Adipocyte (in vitro differentiated cells): ENCODE results near the gene SLC7A10.

ENCODE experiments used
- DNase-seq: peaks from one replicate; pipeline ENCODE4 v3.0.0-alpha.2; 2015; ENCODE audit warnings: low read depth
- H3K27me3 ChIP-seq: replicated peaks from 2 replicates; pipeline ENCODE4 v1.7.0; 2013; ENCODE audit warnings: mild to moderate bottlenecking, low read length, moderate library complexity; ENCODE audit not compliant: control insufficient read depth, insufficient read depth
- H3K36me3 ChIP-seq: 2 replicates; pipeline ENCODE4 v1.7.0; 2013; ENCODE audit warnings: low read length, mild to moderate bottlenecking, moderate library complexity; ENCODE audit not compliant: control insufficient read depth, insufficient read depth, severe bottlenecking
- H3K4me1 ChIP-seq: 2 replicates; pipeline ENCODE4 v1.7.0; 2013; ENCODE audit warnings: mild to moderate bottlenecking, low read length, moderate library complexity; ENCODE audit not compliant: control insufficient read depth, insufficient read depth
- H3K4me3 ChIP-seq: 2 replicates; pipeline ENCODE4 v1.7.0; 2013; ENCODE audit warnings: mild to moderate bottlenecking, low read length, moderate library complexity
- H3K9ac ChIP-seq: 2 replicates; pipeline ENCODE4 v1.7.0; 2013; ENCODE audit warnings: mild to moderate bottlenecking, low read length, moderate library complexity
- H3K9me3 ChIP-seq: 2 replicates; pipeline ENCODE4 v1.7.0; 2013; ENCODE audit warnings: mild to moderate bottlenecking, low read length, moderate library complexity; ENCODE audit not compliant: control insufficient read depth

The SLC7A10 gene

GRCh38 chr19:33187183-33187540 is 38.5 kb downstream of the SLC7A10 start:
- Histone ChIP-seq H3K9ac (no peak overlapping the region), H3K27me3 (peaks cover under 1% of the 10 kb centered on the region), H3K36me3 (no peaks in the 10 kb centered on the region), H3K4me1 (peaks cover 3% of the 10 kb centered on the region), H3K9me3 (no peaks in the 10 kb centered on the region), H3K4me3 (no peak overlapping the region)
- DNase-seq = no peak

DNA sequence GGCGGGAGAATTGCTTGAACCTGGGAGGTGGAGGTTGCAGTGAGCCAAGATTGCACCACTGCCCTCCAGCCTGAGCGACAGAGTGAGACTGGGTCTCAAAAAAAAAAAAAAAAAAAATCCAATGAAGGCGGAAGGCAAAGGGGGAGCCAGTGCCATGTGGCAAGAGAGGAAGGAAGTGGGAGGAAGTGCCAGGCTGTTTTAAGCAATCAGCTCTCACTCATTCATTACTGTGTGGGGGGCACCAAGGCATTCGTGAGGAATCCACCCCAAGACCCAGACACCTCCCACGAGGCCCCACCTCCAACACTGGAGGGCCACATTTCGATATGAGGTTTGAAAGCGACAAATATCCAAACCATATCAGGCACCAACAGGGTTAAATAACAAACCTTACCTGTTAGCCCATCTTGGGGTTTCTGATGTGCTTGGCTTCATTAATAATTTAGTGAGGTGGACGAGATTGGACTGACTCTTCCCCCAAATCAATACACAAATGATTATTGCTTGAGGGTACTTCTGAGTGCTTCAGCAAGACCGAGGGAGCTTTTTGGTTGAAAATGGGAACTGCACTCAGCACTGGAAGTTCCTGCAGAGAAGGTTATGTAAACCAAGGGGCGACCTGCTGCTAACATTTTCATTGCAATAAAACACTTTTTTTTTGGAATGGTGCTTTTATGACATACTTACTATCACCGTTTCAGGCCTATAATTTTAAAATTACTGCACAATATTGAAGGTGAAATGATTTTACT is 39.0 kb downstream of the SLC7A10 start:
- Histone ChIP-seq H3K27me3 (no peaks in the 10 kb centered on the region), H3K4me3 (no peak overlapping the region), H3K9me3 (no peaks in the 10 kb centered on the region), H3K4me1 (peaks cover 3% of the 10 kb centered on the region), H3K36me3 (no peaks in the 10 kb centered on the region), H3K9ac (no peak overlapping the region)
- no peak for DNase-seq

GRCh38 chr19:33177417-33177979 is 48.2 kb downstream of the SLC7A10 start:
- peak overlapping the region; percentile 77 for H3K9ac ChIP-seq
- H3K9me3 ChIP-seq = no peaks in the 10 kb centered on the region
- no peaks in the 10 kb centered on the region for H3K27me3 ChIP-seq
- no peaks in the 10 kb centered on the region for H3K36me3 ChIP-seq
- H3K4me1 ChIP-seq = peaks cover 23% of the 10 kb centered on the region
- peak overlapping the region; percentile 78 for H3K4me3 ChIP-seq
- no peak for DNase-seq

DNA sequence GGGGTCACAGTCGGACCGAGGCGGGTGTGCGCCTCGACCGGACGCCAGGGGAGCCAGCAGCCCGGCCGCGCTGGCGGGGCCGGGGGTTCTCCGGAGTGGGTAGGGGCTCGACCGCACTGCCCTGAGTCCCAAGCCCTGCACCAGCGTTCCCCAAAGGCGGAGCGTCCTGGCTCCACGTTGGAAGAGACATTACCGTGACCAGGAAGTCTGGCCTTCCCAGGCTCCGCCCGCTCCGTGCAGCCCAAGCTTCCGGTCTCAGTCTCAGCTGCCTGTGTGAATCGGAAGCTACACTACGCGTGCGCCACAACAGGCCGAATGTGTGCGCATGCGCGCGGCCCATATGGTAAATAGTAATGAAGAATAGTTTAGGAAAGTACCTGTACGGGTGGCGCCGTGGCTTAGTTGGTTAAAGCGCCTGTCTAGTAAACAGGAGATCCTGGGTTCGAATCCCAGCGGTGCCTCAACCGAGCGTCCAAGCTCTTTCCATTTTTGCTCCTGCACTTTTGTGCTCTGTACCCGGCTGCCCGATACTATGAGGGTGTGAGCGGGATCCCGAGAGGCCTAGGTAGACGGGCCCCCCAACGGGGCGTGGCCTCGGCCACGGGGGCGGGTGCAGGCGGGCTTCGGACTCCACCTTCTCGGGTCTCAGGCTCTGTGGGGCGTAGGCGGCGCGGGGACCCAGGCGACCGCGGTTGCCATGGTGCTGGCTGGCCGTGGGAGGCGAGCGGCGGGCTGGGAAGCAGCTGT is 48.8 kb downstream of the SLC7A10 start:
- Histone ChIP-seq H3K9me3 (no peaks in the 10 kb centered on the region), H3K36me3 (no peaks in the 10 kb centered on the region), H3K4me1 (peaks cover 23% of the 10 kb centered on the region), H3K9ac (peak overlapping the region; percentile 97), H3K4me3 (peak overlapping the region; percentile 97), H3K27me3 (no peaks in the 10 kb centered on the region)
- peak; percentile 99 for DNase-seq

DNA sequence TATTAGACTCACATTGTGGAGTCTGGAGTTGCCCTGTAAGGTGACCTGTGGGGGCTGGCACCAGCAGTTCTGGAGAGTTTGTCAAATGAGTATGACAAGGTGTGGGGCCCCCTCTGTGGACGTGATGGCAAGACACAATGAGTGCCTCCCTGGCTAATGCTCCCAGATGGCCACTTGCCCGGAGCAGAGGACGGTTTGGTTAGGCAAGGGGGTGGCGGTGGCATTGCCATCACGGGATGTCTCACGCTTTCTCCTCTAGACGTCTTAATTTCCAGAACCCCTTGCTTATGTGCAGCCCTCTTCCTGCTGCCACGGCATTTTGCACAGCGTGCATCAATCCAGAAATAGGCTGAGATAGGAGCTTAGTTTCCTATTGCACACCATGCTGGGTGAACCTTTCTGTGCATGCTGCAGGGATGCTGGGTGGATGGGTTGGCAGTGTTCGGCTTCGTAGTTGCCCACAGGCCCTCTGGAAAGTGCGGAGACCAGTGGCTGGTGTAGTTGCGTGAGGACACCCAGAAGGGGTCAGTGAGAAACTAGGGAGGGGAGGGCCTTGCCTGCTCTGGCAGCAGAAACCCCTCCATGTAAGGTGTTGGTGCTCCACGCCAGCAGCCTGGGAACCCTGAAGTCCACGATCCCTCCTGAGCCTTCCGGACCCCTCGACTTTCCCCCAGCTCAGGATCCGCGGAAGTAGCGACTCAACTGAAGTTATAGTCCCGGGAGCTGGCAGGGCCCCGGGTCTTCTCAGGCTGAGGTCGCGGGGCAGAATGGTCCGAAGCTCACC is 49.6 kb downstream of the SLC7A10 start:
- peak; percentile 54 for DNase-seq
- H3K36me3 ChIP-seq = no peaks in the 10 kb centered on the region

DNA sequence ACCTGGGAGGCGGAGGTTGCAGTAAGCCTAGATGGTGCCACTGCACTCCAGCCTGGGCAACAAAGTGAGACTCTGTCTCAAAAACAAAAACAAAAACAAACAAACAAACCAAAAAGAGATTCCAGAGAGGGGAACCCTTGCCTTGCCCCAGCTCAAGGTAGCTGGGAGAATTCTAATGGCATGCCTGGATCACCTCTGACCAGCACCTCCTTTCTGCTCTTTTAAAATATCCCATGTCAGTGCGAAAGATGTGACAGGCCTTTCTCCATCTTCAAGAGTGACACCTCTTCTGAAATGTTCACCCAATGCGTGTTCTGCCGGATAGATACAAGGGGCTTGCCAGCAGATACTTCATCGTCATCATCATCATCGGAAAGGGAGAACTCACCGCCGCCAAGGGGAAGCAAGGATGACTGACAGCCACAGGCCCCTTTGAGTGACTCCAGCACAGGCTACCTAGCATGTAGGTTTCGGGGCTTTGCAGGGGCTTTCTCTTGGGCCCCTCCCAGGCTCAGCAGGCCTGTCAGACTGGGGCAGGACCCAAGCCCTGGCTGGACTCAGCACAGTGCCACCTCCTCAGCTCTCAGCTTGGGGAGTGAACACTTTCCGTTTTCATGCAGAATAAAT is 50.4 kb downstream of the SLC7A10 start:
- H3K27me3 ChIP-seq = no peaks in the 10 kb centered on the region
- H3K4me3 ChIP-seq = peak overlapping the region; percentile 97
- no peaks in the 10 kb centered on the region for H3K9me3 ChIP-seq
- H3K4me1 ChIP-seq = peaks cover 23% of the 10 kb centered on the region
- H3K9ac ChIP-seq = peak overlapping the region; percentile 97
- no peak for DNase-seq
- no peaks in the 10 kb centered on the region for H3K36me3 ChIP-seq

More for the DNA sequence above, 49.6 kb downstream of the SLC7A10 start:
- no peaks in the 10 kb centered on the region for H3K27me3 ChIP-seq
- peak overlapping the region; percentile 97 for H3K4me3 ChIP-seq
- H3K9ac ChIP-seq = peak overlapping the region; percentile 97
- H3K4me1 ChIP-seq = peaks cover 23% of the 10 kb centered on the region
- H3K9me3 ChIP-seq = no peaks in the 10 kb centered on the region

- DNase-seq = no peak
- peaks cover 23% of the 10 kb centered on the region for H3K4me1 ChIP-seq
- H3K9me3 ChIP-seq = no peaks in the 10 kb centered on the region
- H3K4me3 ChIP-seq = no peak overlapping the region
- no peaks in the 10 kb centered on the region for H3K36me3 ChIP-seq
- H3K9ac ChIP-seq = no peak overlapping the region
- H3K27me3 ChIP-seq = no peaks in the 10 kb centered on the region
These were observed 51.5 kb downstream of the SLC7A10 start for GRCh38 chr19:33174186-33174585.

DNA sequence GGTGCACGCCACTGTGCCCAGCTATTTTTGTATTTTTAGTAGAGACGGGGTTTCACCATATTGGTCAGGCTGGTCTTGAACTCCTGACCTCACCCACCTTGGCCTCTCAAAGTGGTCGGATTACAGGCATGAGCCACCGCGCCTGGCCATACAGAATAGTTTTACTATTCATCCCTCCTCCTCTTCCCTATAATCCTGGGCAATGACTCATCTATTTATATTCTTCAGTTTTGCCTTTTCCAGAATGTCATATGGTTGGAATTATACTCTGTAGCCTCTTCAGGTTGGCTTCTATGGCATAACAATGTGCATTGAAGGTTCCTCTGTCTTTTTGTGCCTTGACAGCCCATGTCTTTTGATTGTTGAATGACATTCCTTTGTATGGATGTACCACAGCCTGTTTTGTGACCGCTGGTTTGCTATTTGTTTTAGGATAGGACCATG is 53.7 kb downstream of the SLC7A10 start:
- peaks cover 4% of the 10 kb centered on the region for H3K9me3 ChIP-seq
- peak; percentile 70 for DNase-seq
- H3K4me3 ChIP-seq = no peak overlapping the region
- no peaks in the 10 kb centered on the region for H3K27me3 ChIP-seq
- peaks cover 15% of the 10 kb centered on the region for H3K4me1 ChIP-seq
- no peak overlapping the region for H3K9ac ChIP-seq
- no peaks in the 10 kb centered on the region for H3K36me3 ChIP-seq

- peaks cover 14% of the 10 kb centered on the region for H3K4me1 ChIP-seq
- no peak overlapping the region for H3K4me3 ChIP-seq
- peaks cover 4% of the 10 kb centered on the region for H3K9me3 ChIP-seq
- no peaks in the 10 kb centered on the region for H3K36me3 ChIP-seq
- DNase-seq = no peak
- H3K9ac ChIP-seq = no peak overlapping the region
- no peaks in the 10 kb centered on the region for H3K27me3 ChIP-seq
These were observed 54.3 kb downstream of the SLC7A10 start for GRCh38 chr19:33171222-33171795.

DNA sequence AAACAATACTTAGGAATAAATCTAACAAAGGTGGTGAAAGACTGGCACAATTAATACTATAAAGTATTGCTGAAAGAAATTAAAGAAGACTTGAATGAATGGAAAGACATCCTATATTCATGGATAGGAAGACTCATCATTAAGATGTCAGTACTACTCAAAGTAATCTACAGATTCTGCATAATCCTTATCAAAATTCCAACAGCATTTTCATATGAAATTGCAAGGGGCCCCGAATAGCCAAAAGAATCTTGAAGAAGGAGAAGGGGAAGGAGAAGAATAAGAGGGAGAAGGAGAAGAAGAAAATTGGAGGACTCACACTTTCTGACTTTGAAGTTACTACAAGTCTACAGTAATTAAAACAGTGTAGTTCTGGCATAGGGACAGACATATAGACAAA is 57.1 kb downstream of the SLC7A10 start:
- no peak overlapping the region for H3K9ac ChIP-seq
- DNase-seq = no peak
- no peak overlapping the region for H3K4me3 ChIP-seq
- peaks cover 4% of the 10 kb centered on the region for H3K9me3 ChIP-seq
- H3K4me1 ChIP-seq = peaks cover 4% of the 10 kb centered on the region
- no peaks in the 10 kb centered on the region for H3K36me3 ChIP-seq
- no peaks in the 10 kb centered on the region for H3K27me3 ChIP-seq
